K562 (cell line): Measurements from ENCODE around the gene CDAN1. TPM values are rescaled to one million over a fixed set of nuclear protein-coding genes. Genes with fewer than 3 reads are reported as not detected.

Experiments
- ATAC-seq: fragments of 200-7000 bp; cut with Tn5 transposase; 3 replicates; pipeline ENCODE4 v1.9.1; 2020; ENCODE audit warnings: moderate library complexity
- BruUV-seq: library from RNA; stranded (reverse); fragments of 400-500 nt; replicated peaks from 2 replicates; lab custom pipeline; 2021; lab: Mats Ljungman, UMichigan
- CTCF ChIA-PET: fragments of 300-600 bp; formaldehyde crosslinking; extraction: SDS; loops from one replicate; lab custom pipeline; 2021; ENCODE audit warnings: low intra/inter-chr PET ratio; lab: Yijun Ruan, JAX
- POLR2A ChIA-PET: fragments of 300-600, 350-650 bp; sonication (Branson Sonifier 250); formaldehyde crosslinking; extraction: SDS; loops from one replicate; lab custom pipeline; 2021; ENCODE audit warnings: antibody characterized with exemption, inconsistent platforms; lab: Yijun Ruan, JAX
- DNase-seq, 4 experiments: peaks; one replicate each; pipeline versions ENCODE4 v3.0.0 to v3.0.0-alpha.2; 2011 to 2018; ENCODE audit warnings: low spot score in 3 of 4, mixed read lengths in 3 of 4; ENCODE audit errors: extremely low read depth in 1 of 4
- FAIRE-seq: peaks from 2 replicates; lab custom pipeline; 2011; peaks lifted over from hg19 to GRCh38; lab: Jason Lieb, UNC
- H2AFZ ChIP-seq: 2 replicates; pipeline ENCODE4 v1.6.0; 2011; ENCODE audit warnings: low read depth, low read length, control low read depth, inconsistent platforms
- H3K27ac ChIP-seq: fragments of 200-600 bp; 3 replicates; pipeline ENCODE4 v1.8.0; 2011; ENCODE audit warnings: low read depth, mild to moderate bottlenecking, control low read depth, inconsistent platforms, low read length, moderate library complexity, mixed read lengths; ENCODE audit errors: extremely low read depth
- H3K27me3 ChIP-seq, 2 experiments: fragments of 300-600 bp in 1 of 2; 2 replicates in 1 of 2; 3 replicates in 1 of 2; pipeline versions ENCODE4 v1.6.0 to v1.8.0; 2011; ENCODE audit warnings: inconsistent platforms in 2 of 2, low read length in 2 of 2, mild to moderate bottlenecking in 1 of 2, mixed read lengths in 1 of 2, moderate library complexity in 1 of 2; ENCODE audit not compliant: control insufficient read depth in 2 of 2, insufficient read depth in 2 of 2
- H3K36me3 ChIP-seq: fragments of 300-600 bp; 3 replicates; pipeline ENCODE4 v1.8.0; 2011; ENCODE audit warnings: mild to moderate bottlenecking, low read length, inconsistent platforms; ENCODE audit not compliant: control insufficient read depth, insufficient read depth
- H3K4me1 ChIP-seq, 2 experiments: fragments of 200-600 bp in 1 of 2; replicated peaks in 1 of 2; 2 replicates in 1 of 2; 3 replicates in 1 of 2; pipeline versions ENCODE4 v1.5.1 to v1.8.0; 2011; ENCODE audit warnings: inconsistent platforms in 2 of 2, low read length in 2 of 2, mild to moderate bottlenecking in 1 of 2, mixed read lengths in 1 of 2, moderate library complexity in 1 of 2; ENCODE audit not compliant: control insufficient read depth in 2 of 2, insufficient read depth in 2 of 2
- H3K4me2 ChIP-seq: 2 replicates; pipeline ENCODE4 v1.6.1; 2011; ENCODE audit warnings: low read length, control low read depth, inconsistent platforms, mixed read lengths; ENCODE audit not compliant: insufficient read depth
- H3K4me3 ChIP-seq: fragments of 200-600 bp; sonication (generic), shearing (Covaris generic); 2 replicates; pipeline ENCODE4 v1.5.1; 2016; ENCODE audit warnings: control low read depth, inconsistent platforms
- H3K79me2 ChIP-seq: fragments of 200-600 bp; 3 replicates; pipeline ENCODE4 v1.8.0; 2011; ENCODE audit warnings: low read length, inconsistent platforms; ENCODE audit not compliant: control insufficient read depth, insufficient read depth
- H3K9ac ChIP-seq, 2 experiments: 2 replicates each; pipeline versions ENCODE4 v1.6.0 to v1.6.1; 2011; ENCODE audit warnings: low read depth in 2 of 2, low read length in 2 of 2, control low read depth in 1 of 2, inconsistent platforms in 1 of 2, mild to moderate bottlenecking in 1 of 2, mixed read lengths in 1 of 2; ENCODE audit not compliant: insufficient read depth in 1 of 2
- H3K9me1 ChIP-seq: one replicate; pipeline ENCODE4 v1.6.0; 2011; ENCODE audit warnings: inconsistent platforms, mild to moderate bottlenecking, low read length, moderate library complexity; ENCODE audit not compliant: control insufficient read depth, insufficient read depth
- H3K9me3 ChIP-seq: replicated peaks from 2 replicates; pipeline ENCODE4 v1.5.1; 2011; ENCODE audit warnings: low read depth, low read length, inconsistent platforms; ENCODE audit not compliant: control insufficient read depth, insufficient read depth
- H4K20me1 ChIP-seq: replicated peaks from 2 replicates; pipeline ENCODE4 v1.6.1; 2011; ENCODE audit warnings: low read length, inconsistent platforms, mixed read lengths; ENCODE audit not compliant: control insufficient read depth, insufficient read depth
- NR3C1 ChIP-seq: sonication (generic); formaldehyde crosslinking; IDR thresholded peaks from 2 replicates; pipeline ENCODE4 v1.8.1; 2022; ENCODE audit warnings: missing genetic modification reagents
- POLR2B ChIP-seq: fragments of 450-650 bp; IDR thresholded peaks from 2 replicates; pipeline ENCODE4 v1.6.1; 2018; ENCODE audit warnings: low read depth; ENCODE audit not compliant: partially characterized antibody
- PTTG1 ChIP-seq: fragments of 450-650 bp; IDR thresholded peaks from 2 replicates; pipeline ENCODE4 v1.6.1; 2016; ENCODE audit warnings: low read depth, mild to moderate bottlenecking, missing genetic modification characterization, missing compliant biosample characterization
- TAL1 ChIP-seq: fragments of 450-650 bp; IDR thresholded peaks from 2 replicates; pipeline ENCODE4 v1.6.1; 2016; ENCODE audit warnings: mild to moderate bottlenecking
- YY1 ChIP-seq, 3 experiments: IDR thresholded peaks; 2 replicates each; pipeline ENCODE4 v1.6.1; 2011; ENCODE audit warnings: low read length in 2 of 3, mild to moderate bottlenecking in 2 of 3, moderate library complexity in 2 of 3, borderline replicate concordance in 1 of 3, control low read depth in 1 of 3, low read depth in 1 of 3; ENCODE audit not compliant: insufficient read depth in 3 of 3, insufficient replicate concordance in 2 of 3, control insufficient read depth in 1 of 3, insufficient read length in 1 of 3; ENCODE audit errors: extremely low read depth in 1 of 3
- ZFP30 ChIP-seq: fragments of 250-450 bp; sonication (Bioruptor Pico); IDR thresholded peaks from 2 replicates; pipeline ENCODE4 v1.8.0; 2022; ENCODE audit warnings: moderate library complexity, mild to moderate bottlenecking, inconsistent platforms, borderline replicate concordance
- ZKSCAN1 ChIP-seq: fragments of 150-350 bp; IDR thresholded peaks from 2 replicates; pipeline ENCODE4 v1.6.1; 2016; ENCODE audit warnings: low read depth, low read length
- WGBS: fragments of 100-300 bp; shearing (Covaris generic); methylation state at CpG from one replicate; pipeline ENCODE4 v1.1.6; 2016; ENCODE audit warnings: low coverage, mixed read lengths; ENCODE audit not compliant: insufficient coverage; ENCODE audit errors: missing lambda C conversion rate; 5-methylcytosine and 5-hydroxymethylcytosine counted together
- in situ Hi-C: fragments of 300-500 bp; cut with MboI; formaldehyde crosslinking; loops from 4 replicates; pipeline ENCODE4 v1.15.0; 2018; ENCODE audit warnings: inconsistent platforms, mixed read lengths
- intact Hi-C: fragments of 100-400 bp; cut with micrococcal nuclease; formaldehyde crosslinking; loops from 2 replicates; pipeline ENCODE4 v1.14.2; 2022
- polyA plus RNA-seq, 8 experiments: library from polyadenylated mRNA; depleted of rRNA in 4 of 8; stranded (reverse) in 5 of 8; unstranded in 3 of 8; fragments of >200 nt; fragmentation: Nextera tagmentation in 2 of 8; fragmentation: Illumina TruSeq in 1 of 8; extraction: Ambion mirVana in 2 of 8; extraction: Trizol in 1 of 8; gene quantifications; 2 replicates each; pipeline versions ENCODE4 v1.2.1 to v1.2.3, GENCODE V29; 2011 to 2014; ENCODE audit warnings: inconsistent platforms in 1 of 8, missing spikeins in 1 of 8
- total RNA-seq, 7 experiments: library from RNA; depleted of rRNA in 6 of 7; stranded (reverse); fragments of >200 nt in 6 of 7; fragmentation: Illumina TruSeq in 2 of 7; extraction: Trizol in 2 of 7; gene quantifications; 2 replicates each; pipeline versions ENCODE4 v1.2.1 to v1.2.3, GENCODE V29; 2011 to 2021; ENCODE audit warnings: low replicate concordance in 1 of 7
- TF ChIP-seq, protein P1 (sequence below): sonication (generic); formaldehyde crosslinking; IDR thresholded peaks from 2 replicates; pipeline ENCODE4 v1.8.1; 2023; ENCODE audit warnings: mild to moderate bottlenecking, missing genetic modification reagents

The CDAN1 gene
- total and polyA plus RNA-seq, 9 of the 15 experiments (the other 6 are each of a cell fraction or from before 2014, with no cell fraction given), result 1.6 to 34.4 (median 13.8) TPM

DNA sequence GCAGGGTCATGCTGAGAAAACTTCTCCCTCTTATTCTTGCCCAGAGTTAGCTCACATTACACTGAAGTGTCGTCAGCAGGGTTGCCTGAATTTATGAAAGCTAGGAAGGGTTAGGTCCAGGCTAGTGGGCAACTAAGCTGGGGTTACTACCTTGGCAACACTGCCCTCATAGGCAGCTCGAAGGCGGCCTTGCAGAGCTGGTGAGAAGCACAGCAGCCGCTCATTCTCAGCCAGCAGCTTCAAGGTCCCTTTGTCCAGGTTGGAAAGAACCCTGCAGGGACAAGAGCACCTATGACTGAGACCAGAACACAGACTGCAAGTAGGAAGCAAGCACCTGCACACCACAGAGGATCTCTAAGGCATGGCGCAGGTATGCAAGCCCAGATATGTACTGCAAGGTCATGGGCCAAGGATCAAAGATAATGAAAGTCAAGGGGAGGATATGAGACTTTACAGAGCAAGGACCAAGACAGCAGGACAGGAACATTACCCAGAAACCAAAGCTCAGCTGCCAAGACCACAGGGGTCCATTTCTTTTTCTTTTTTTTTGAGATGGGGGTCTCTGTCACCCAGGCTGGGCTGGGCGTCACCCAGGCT, 2.8 kb downstream of the CDAN1 start (continued):
- no peak for TF ChIP-seq ZFP30 (CRISPR knock-in tag)
- no peak for TF ChIP-seq ZKSCAN1
- no peak for TF ChIP-seq POLR2B

- H2AFZ ChIP-seq, result no peak overlapping the region
- ChIA-PET POLR2A (interaction anchor here (0.6 kb wide), 1 partner anchor 10 kb away, joined by 3 read pairs; no protein-coding TSS in a partner anchor), CTCF (no interaction called here)
- no peaks in the 10 kb centered on the region for H3K9me1 ChIP-seq
- H3K9me3 ChIP-seq, result no peaks in the 10 kb centered on the region
- in situ Hi-C loops, result no loop called here
- no peaks in the 10 kb centered on the region for H3K27me3 ChIP-seq
- TF ChIP-seq TAL1 (no peak), NR3C1 (CRISPR knock-in tag) (no peak), PTTG1 (tag) (no peak), YY1 (IDR thresholded peaks at IDR 0.05; ENCODE audit: borderline replicate concordance in 1 of 3, control insufficient read depth in 1 of 3, extremely low read depth in 1 of 3, insufficient read depth in 3 of 3, insufficient read length in 1 of 3, insufficient replicate concordance in 2 of 3, low read depth in 1 of 3, low read length in 2 of 3) (no peak)
- TF ChIP-seq, protein P1, sequence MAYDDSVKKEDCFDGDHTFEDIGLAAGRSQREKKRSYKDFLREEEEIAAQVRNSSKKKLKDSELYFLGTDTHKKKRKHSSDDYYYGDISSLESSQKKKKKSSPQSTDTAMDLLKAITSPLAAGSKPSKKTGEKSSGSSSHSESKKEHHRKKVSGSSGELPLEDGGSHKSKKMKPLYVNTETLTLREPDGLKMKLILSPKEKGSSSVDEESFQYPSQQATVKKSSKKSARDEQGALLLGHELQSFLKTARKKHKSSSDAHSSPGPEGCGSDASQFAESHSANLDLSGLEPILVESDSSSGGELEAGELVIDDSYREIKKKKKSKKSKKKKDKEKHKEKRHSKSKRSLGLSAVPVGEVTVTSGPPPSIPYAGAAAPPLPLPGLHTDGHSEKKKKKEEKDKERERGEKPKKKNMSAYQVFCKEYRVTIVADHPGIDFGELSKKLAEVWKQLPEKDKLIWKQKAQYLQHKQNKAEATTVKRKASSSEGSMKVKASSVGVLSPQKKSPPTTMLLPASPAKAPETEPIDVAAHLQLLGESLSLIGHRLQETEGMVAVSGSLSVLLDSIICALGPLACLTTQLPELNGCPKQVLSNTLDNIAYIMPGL (CRISPR knock-in tag), result no peak
- peaks cover 22% of the 10 kb centered on the region for H3K79me2 ChIP-seq
- DNase-seq, result no peak
- FAIRE-seq, result no peak
- no peak for ATAC-seq
- 92% methylated on average over 10 of the region's 11 CpGs for WGBS
- H3K27ac ChIP-seq, result no peak overlapping the region
- intact Hi-C loops, result no loop called here
- no peak overlapping the region for H3K4me2 ChIP-seq
- H4K20me1 ChIP-seq, result peaks cover 4% of the 10 kb centered on the region; the same call in 1 of the 2 replicates
- peaks cover 75% of the 10 kb centered on the region for H3K36me3 ChIP-seq
- no peak overlapping the region for H3K4me3 ChIP-seq
- no peak overlapping the region for H3K9ac ChIP-seq
- no TSS peak for BruUV-seq
- H3K4me1 ChIP-seq, result peaks cover 5 to 29% of the 10 kb centered on the region in 2 experiments; a peak in 4 of 5 replicates
These were observed 3.9 kb downstream of the CDAN1 start for GRCh38 chr15:42733027-42733426.
